ENCODE measurements around the gene LRBA. TPM values are rescaled to one million over a fixed set of nuclear protein-coding genes. Genes with fewer than 3 reads are reported as not detected.

LRBA gene
- total RNA-seq, 4 donors from 2014 or later = 8.5 to 18.0 (median 11.9) TPM

DNA sequence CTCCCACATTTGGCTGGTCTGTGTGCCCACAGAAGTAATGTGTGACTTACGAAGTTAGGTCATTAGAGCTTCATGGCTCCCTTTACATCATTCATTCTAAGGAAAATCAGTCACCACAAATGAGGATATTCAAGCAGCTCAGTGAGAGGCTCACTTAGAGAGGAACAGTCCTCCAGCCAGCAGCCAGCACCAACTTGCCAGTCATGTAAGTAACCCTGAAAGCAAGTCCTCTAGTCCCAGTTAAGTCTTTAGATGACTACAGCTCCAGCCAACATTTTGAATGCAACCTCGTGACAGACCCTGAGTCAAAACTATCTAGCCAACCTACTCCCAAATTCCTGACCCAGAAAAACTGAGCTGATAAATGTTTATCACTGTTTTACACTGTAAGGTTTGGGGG lies 71.3 kb downstream of the LRBA start:
- Histone ChIP-seq H3K27me3 (no peaks in the 10 kb centered on the region), H3K27ac (no peak overlapping the region), H3K36me3 (no peaks in the 10 kb centered on the region), H3K4me1 (no peaks in the 10 kb centered on the region), H3K9me3 (no peaks in the 10 kb centered on the region), H3K4me3 (no peak overlapping the region)
- intact Hi-C loops (cut with DNase I; ENCODE audit: low total_unique reads) = no loop called here
- DNase-seq = no peak
- no peak for TF ChIP-seq POLR2A (IDR thresholded peaks at IDR 0.05)
- no peak for TF ChIP-seq CTCF (IDR thresholded peaks at IDR 0.05 in 4 of 5, conservative IDR thresholded peaks at IDR 0.05 in 1 of 5)
- in situ Hi-C loops (cut with MboI; ENCODE audit: low sequenced_read_pairs in 4 of 4) = no loop called here
- ATAC-seq = no peak

GRCh38 chr4:150943126-150943525 lies 72.0 kb downstream of the LRBA start:
- intact Hi-C loops (cut with DNase I; ENCODE audit: low total_unique reads) = no loop called here
- H3K27me3 ChIP-seq = no peaks in the 10 kb centered on the region
- in situ Hi-C loops (cut with MboI; ENCODE audit: low sequenced_read_pairs in 4 of 4) = no loop called here
- no peaks in the 10 kb centered on the region for H3K4me1 ChIP-seq
- TF ChIP-seq CTCF (IDR thresholded peaks at IDR 0.05 in 4 of 5, conservative IDR thresholded peaks at IDR 0.05 in 1 of 5) (no peak), POLR2A (IDR thresholded peaks at IDR 0.05) (no peak)
- H3K9me3 ChIP-seq = no peaks in the 10 kb centered on the region
- ATAC-seq (no peak), DNase-seq (no peak)
- H3K4me3 ChIP-seq = no peak overlapping the region
- H3K36me3 ChIP-seq = no peaks in the 10 kb centered on the region
- H3K27ac ChIP-seq = no peak overlapping the region

- Histone ChIP-seq H3K9me3 (no peaks in the 10 kb centered on the region), H3K27me3 (no peaks in the 10 kb centered on the region), H3K4me1 (no peaks in the 10 kb centered on the region), H3K27ac (no peak overlapping the region), H3K4me3 (no peak overlapping the region), H3K36me3 (no peaks in the 10 kb centered on the region)
- intact Hi-C loops (cut with DNase I; ENCODE audit: low total_unique reads) (no loop called here), in situ Hi-C loops (cut with MboI; ENCODE audit: low sequenced_read_pairs in 4 of 4) (no loop called here)
- DNase-seq = no peak
- no peak for ATAC-seq
- TF ChIP-seq POLR2A (IDR thresholded peaks at IDR 0.05) = no peak
- no peak for TF ChIP-seq CTCF (IDR thresholded peaks at IDR 0.05 in 4 of 5, conservative IDR thresholded peaks at IDR 0.05 in 1 of 5)
Observed at GRCh38 chr4:150942539-150942938, 72.5 kb downstream of the LRBA start.

DNA sequence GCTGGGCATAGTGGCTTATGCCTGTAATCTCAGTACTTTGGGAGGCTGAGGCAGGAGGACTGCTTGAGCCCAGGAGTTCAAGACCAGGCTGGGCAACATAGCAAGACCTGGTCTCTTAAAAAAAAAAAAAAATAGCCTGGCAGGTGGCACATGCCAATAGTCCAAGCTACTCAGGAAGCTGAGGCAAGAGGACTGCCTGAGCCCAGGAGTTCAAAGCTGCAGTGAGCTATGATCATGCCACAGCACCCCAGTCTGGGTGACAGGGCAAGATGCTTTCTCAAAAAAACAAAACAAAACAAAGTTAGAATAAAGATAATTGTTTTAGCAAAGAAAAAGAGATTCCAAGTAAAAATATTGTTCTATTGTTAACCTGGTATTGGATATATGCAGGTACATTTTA lies 75.0 kb downstream of the LRBA start:
- H3K27me3 ChIP-seq = no peaks in the 10 kb centered on the region
- no peak overlapping the region for H3K4me3 ChIP-seq
- no peak for DNase-seq
- H3K27ac ChIP-seq = no peak overlapping the region
- H3K36me3 ChIP-seq = no peaks in the 10 kb centered on the region
- TF ChIP-seq POLR2A (IDR thresholded peaks at IDR 0.05) (no peak), CTCF (IDR thresholded peaks at IDR 0.05 in 4 of 5, conservative IDR thresholded peaks at IDR 0.05 in 1 of 5) (no peak)
- no peaks in the 10 kb centered on the region for H3K4me1 ChIP-seq
- in situ Hi-C loops (cut with MboI; ENCODE audit: low sequenced_read_pairs in 4 of 4) (no loop called here), intact Hi-C loops (cut with DNase I; ENCODE audit: low total_unique reads) (no loop called here)
- ATAC-seq = no peak
- H3K9me3 ChIP-seq = no peaks in the 10 kb centered on the region

- in situ Hi-C loops (cut with MboI; ENCODE audit: low sequenced_read_pairs in 4 of 4) = no loop called here
- intact Hi-C loops (cut with DNase I; ENCODE audit: low total_unique reads) = no loop called here
- ATAC-seq (no peak), DNase-seq (no peak)
- Histone ChIP-seq H3K4me1 (no peaks in the 10 kb centered on the region), H3K27me3 (no peaks in the 10 kb centered on the region), H3K36me3 (no peaks in the 10 kb centered on the region), H3K4me3 (no peak overlapping the region), H3K9me3 (no peaks in the 10 kb centered on the region), H3K27ac (no peak overlapping the region)
- TF ChIP-seq POLR2A (IDR thresholded peaks at IDR 0.05) = no peak
- no peak for TF ChIP-seq CTCF (IDR thresholded peaks at IDR 0.05 in 4 of 5, conservative IDR thresholded peaks at IDR 0.05 in 1 of 5)
Observed at GRCh38 chr4:150939530-150939929, 75.6 kb downstream of the LRBA start.

All from gastrocnemius medialis (tissue), 4 donors.